HFF-Myc (cell line): ENCODE data around the gene ZNF224.

Source experiments
- DNase-seq: peaks from one replicate; pipeline ENCODE4 v3.0.0-alpha.2; 2011; ENCODE audit warnings: low read depth; ENCODE audit errors: extremely low read depth
- H3K4me3 ChIP-seq: replicated peaks from 2 replicates; pipeline ENCODE4 v1.5.1; 2011; ENCODE audit warnings: low read depth, mild to moderate bottlenecking, control low read depth, low read length
- CTCF ChIP-seq: IDR thresholded peaks from 2 replicates; pipeline ENCODE4 v1.5.1; 2012; ENCODE audit warnings: mild to moderate bottlenecking, low read depth, low read length, control low read depth; ENCODE audit errors: missing control alignments

The ZNF224 gene

DNA sequence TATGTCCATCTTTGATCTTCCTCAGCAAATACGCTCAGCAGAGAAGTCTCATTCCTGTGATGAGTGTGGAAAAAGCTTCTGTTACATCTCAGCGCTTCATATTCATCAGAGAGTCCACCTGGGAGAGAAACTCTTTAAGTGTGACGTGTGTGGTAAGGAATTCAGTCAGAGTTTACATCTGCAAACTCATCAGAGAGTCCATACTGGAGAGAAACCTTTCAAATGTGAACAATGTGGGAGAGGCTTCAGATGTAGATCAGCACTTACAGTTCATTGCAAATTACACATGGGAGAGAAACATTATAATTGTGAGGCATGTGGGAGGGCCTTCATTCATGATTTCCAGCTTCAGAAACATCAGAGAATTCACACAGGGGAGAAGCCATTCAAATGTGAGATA is 27.9 kb upstream of the ZNF224 start:
- DNase-seq, result no peak
- no peak overlapping the region for H3K4me3 ChIP-seq
- no peak for TF ChIP-seq CTCF

GRCh38 chr19:44069415-44069814 is 24.7 kb upstream of the ZNF224 start:
- H3K4me3 ChIP-seq, result no peak overlapping the region
- no peak for TF ChIP-seq CTCF
- DNase-seq, result no peak

DNA sequence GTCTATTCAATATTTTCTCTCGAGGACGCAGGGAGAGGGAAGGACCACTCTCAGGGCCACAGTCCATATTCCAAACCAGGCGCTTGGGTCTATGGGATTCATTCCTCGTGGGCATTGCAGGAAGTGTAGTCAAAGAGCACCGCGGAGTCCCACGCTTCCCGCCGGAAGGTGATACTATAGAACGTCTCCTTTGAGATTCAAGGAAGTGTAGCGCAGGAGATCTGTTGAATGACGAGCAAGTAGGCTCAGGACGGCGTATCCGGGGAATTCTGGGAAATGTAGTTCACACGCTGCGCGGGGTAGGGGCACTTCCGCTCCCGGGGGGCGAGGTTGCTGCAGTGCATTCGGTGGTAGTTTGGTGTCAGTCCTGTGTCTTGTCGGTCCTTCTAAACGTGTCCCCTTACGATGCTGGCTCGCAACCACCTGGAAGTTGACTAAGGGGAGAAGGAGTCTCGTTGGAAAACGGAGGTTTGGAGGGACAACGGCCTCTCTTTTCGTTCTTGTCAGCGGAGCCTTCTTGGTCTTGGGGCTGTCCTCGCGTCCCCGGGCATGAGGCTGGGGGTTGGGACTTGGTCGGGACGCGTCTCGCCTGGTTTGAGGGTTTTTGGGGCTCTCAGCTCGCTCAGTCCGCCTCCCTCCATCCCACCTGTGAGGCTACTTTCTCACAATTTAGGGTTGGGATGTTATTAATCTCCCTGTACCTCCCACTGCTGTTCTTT is 22.2 kb upstream of the ZNF224 start, which contains the start of gene ZNF284:
ZNF284 (plus strand) TSS at position 336 of the 719 bp plus-strand sequence. CDS start 4,231 bp downstream, outside the sequence.
- H3K4me3 ChIP-seq, result peak within 1 kb of the TSS; percentile 61
- peak; percentile 85 for DNase-seq
- TF ChIP-seq CTCF, result no peak

DNA sequence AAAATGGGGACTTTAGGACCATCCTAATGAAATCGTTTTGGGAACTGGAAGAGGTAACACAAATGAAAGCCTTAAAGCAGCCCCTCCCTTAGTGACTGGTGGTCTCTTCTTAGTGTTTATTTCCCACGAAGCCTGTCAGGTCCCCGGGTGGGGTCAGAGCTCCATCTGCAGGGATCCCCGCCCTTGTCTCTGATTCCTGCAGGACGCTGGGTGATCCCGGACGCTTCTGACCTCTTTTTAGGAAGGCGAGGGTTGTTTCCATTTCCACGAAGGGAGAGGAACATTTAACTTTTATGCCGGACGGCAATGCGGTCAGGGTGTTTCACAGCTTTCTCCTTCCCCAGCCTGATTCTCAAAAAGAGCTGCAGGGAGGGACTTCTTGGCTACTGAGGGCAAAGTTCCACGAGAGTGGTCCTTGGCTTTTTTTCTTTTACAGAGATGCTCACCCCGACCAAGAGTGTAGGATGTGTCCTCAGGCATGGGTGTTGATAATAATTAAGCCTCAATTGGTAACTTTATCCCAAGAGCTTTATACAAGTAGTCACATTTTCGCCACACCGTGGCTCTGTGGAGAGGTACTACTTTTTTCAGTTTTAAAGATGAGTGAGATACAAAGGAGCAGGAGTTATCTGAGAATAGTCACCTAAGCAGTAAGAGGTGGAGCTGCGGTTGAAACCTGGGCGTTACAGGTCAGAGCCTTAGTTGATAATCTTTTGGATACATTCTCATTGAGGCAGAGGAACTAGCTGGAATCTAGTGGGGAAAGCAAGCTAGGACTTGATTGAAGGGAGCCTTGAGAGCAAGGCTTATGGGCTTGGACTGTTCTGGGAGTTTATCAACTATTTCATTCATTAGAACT is 21.4 kb upstream of the ZNF224 start:
- peak overlapping the region; percentile 61 for H3K4me3 ChIP-seq
- no peak for TF ChIP-seq CTCF
- no peak for DNase-seq

DNA sequence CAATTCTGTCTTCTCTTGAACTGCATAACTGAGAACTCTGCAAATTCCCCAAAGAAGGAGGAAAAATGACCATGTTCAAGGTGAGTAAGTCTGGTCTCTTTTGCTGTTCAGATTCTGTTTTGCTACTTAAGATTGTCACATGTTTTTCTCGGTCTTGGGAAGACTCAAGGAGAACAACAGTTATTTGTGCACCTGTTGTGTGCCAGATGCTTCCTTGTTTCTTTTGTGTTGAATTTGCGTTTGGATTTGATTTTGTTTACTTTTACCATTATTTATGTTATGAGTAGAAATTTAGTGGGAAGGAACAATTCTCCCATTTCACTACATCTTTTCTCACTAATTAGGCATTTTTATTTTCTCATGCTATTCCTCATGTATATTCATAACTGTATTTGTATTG is 17.8 kb upstream of the ZNF224 start:
- no peak for TF ChIP-seq CTCF
- DNase-seq, result no peak

GRCh38 chr19:44092108-44092507 is 2.1 kb upstream of the ZNF224 start:
- DNase-seq, result no peak
- TF ChIP-seq CTCF, result no peak
- H3K4me3 ChIP-seq, result no peak overlapping the region

More for the DNA sequence above, 17.8 kb upstream of the ZNF224 start:
- no peak overlapping the region for H3K4me3 ChIP-seq
